Measurements from ENCODE around the gene PRICKLE2. TPM values are rescaled to one million over a fixed set of nuclear protein-coding genes. Genes with fewer than 3 reads are reported as not detected.

The PRICKLE2 gene
- total RNA-seq, 2 donors from 2014 or later: 23.4 to 41.5 TPM

DNA sequence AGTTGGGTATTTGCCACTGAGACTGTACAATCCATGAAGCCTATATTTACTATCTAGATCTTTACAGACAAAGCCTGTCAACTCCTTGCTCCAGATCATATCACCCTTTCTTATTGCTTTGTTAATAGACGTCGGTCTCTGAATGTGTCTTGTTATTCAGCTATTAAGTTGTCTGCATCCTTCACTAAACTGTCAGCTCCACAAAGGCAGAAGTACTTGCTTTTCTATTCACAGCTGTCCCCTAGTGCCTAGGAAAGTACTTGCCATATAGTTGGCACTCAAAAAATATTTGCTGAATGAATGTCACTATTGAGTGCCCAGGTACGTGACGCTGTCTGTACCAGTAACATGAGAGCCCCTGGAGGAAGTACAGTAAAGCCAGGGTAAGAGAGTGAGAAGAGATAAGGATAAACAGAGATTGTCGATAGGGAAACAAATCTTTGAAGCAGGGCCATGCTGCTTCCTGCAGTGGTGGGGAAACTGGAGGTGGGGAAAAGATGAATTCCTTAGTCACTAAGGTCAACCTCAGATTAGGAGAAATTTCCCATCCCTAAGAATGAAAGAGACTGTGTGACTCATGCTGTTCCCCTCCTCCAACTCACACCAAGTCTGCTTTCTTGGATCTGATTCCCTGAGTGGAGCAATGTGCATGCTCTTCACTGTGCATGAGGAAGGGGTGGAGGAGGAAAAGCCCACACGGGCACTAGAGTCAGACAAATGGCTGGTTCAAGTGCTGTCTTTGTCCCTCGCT is 36.3 kb downstream of the PRICKLE2 start:
- 54 to 60% methylated on average over 7 of the region's 7 CpGs for WGBS, 2 donors
- Histone ChIP-seq H3K27ac (peak overlapping the region; percentile 37 to 84 (median 80)), H3K36me3 (replicated peaks in 1 of 2; ENCODE audit: insufficient read depth in 1 of 2, low read depth in 2 of 2) (no peaks in the 10 kb centered on the region), H3K4me3 (no peak overlapping the region), H3K9me3 (peaks cover 0 to 7% (median 0%) of the 10 kb centered on the region in 3 donors), H3K4me1 (peaks cover 39% of the 10 kb centered on the region), H3K27me3 (no peaks in the 10 kb centered on the region)
- ATAC-seq: peak; percentile 32
- intact Hi-C loops (cut with DNase I): no loop called here
- DNase-seq: peak in 3 of 4 donors; percentile 19 to 52 (median 46)
- TF ChIP-seq, protein P1, sequence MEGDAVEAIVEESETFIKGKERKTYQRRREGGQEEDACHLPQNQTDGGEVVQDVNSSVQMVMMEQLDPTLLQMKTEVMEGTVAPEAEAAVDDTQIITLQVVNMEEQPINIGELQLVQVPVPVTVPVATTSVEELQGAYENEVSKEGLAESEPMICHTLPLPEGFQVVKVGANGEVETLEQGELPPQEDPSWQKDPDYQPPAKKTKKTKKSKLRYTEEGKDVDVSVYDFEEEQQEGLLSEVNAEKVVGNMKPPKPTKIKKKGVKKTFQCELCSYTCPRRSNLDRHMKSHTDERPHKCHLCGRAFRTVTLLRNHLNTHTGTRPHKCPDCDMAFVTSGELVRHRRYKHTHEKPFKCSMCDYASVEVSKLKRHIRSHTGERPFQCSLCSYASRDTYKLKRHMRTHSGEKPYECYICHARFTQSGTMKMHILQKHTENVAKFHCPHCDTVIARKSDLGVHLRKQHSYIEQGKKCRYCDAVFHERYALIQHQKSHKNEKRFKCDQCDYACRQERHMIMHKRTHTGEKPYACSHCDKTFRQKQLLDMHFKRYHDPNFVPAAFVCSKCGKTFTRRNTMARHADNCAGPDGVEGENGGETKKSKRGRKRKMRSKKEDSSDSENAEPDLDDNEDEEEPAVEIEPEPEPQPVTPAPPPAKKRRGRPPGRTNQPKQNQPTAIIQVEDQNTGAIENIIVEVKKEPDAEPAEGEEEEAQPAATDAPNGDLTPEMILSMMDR (IDR thresholded peaks at IDR 0.05): no peak
- no peak for TF ChIP-seq POLR2A (IDR thresholded peaks at IDR 0.05)

DNA sequence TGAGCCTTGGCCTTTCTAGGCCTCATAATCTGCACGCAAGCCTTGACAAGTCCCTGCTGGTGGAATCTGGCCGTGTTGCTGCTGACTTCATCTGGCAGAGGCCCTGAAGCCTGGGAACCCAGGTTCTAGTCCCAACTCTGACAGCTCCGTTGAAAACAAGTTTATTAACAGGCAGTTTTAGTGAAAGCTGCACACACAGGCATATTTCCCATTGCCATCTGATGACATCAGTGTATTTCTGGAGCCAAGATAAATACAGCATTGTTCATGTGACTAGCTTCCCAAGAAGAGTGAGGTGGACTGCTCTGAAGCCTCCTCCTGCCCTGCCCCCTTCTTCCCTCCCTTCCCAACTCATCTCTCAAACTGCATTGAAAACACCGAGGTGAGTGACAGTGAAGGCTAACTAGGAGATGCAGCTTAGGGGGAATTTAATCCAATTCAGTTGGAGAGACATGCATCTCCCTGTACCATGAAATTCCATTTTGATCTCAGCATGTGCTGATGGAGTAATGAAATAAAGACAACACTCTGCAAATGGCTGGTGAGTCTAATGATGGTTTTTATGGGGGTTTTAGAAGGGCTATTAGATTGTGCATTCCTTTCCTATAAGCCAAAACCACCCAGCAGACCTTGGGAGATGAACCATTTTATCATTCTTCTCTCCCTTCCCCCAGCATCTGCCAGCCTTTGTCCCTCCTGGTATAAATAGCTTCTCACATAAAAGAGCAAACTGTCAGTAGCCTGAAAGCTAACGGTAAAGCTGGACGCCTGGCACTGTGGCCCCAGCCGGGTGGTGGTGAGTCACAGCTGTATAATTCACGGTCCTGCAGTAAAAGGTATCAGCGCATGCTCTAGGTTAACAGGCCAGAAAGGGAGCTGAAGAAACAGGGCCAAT is 38.0 kb downstream of the PRICKLE2 start:
- 21 to 29% methylated on average over 9 of the region's 9 CpGs for WGBS, 2 donors
- Histone ChIP-seq H3K4me3 (no peak overlapping the region), H3K27me3 (no peaks in the 10 kb centered on the region), H3K36me3 (replicated peaks in 1 of 2; ENCODE audit: insufficient read depth in 1 of 2, low read depth in 2 of 2) (no peaks in the 10 kb centered on the region), H3K9me3 (no peaks in the 10 kb centered on the region), H3K27ac (peak overlapping the region; percentile 77 to 84 (median 82)), H3K4me1 (peaks cover 39% of the 10 kb centered on the region)
- DNase-seq (peak; percentile 80 to 90 (median 88)), ATAC-seq (peak; percentile 95)
- intact Hi-C loops (cut with DNase I): no loop called here
- TF ChIP-seq POLR2A (IDR thresholded peaks at IDR 0.05): no peak
- TF ChIP-seq, protein P1 (IDR thresholded peaks at IDR 0.05): peak in 4 of 7 experiments; percentile 33 to 44 (median 39)

DNA sequence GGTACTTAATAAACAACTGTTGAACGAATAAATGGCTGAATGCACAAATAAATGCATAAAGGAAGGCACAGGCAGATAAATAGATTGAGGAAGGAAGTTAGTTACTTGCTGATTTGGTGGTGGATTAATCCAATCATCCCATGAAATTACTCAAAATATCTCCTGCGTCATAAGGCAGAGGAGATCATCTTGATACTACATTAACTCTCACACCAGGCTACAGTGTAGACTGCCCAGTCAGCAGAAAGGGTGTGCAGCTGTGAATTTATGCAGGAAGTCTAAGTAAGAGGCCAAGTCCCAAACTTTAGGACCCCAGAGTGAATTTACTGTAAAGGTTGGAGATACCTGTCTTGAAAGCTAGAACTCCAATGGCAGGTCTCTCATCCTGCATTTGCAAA is 38.6 kb downstream of the PRICKLE2 start:
- no peaks in the 10 kb centered on the region for H3K9me3 ChIP-seq
- ATAC-seq: no peak
- H3K4me3 ChIP-seq: no peak overlapping the region
- DNase-seq: no peak
- intact Hi-C loops (cut with DNase I): no loop called here
- peaks cover 39% of the 10 kb centered on the region for H3K4me1 ChIP-seq
- 45 to 61% methylated on average over 2 of the region's 2 CpGs for WGBS, 2 donors
- no peaks in the 10 kb centered on the region for H3K36me3 ChIP-seq (replicated peaks in 1 of 2; ENCODE audit: insufficient read depth in 1 of 2, low read depth in 2 of 2)
- H3K27ac ChIP-seq: peak overlapping the region; percentile 77 to 84 (median 82)
- TF ChIP-seq POLR2A (IDR thresholded peaks at IDR 0.05): no peak
- TF ChIP-seq, protein P1 (IDR thresholded peaks at IDR 0.05): no peak
- no peaks in the 10 kb centered on the region for H3K27me3 ChIP-seq

DNA sequence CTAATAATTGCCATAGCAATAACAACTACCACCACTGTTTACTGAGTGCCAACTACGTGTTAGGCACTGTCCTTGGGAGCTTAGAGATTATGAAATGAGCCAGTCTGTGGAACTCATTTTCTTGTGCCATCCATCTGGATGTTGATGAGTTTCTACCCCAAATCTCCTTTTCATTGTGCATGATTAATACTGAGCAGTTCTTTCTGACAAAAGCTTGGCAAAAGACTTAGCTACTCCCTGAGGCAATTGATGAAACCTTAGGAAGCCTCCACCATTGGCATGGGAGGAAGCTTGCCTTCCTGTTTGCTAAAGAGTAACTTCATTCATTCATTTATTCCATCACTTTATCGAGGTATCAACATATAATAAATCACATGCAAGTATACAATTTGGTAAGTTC is 39.8 kb downstream of the PRICKLE2 start:
- no peaks in the 10 kb centered on the region for H3K27me3 ChIP-seq
- H3K4me1 ChIP-seq: peaks cover 39% of the 10 kb centered on the region
- no peak for DNase-seq
- ATAC-seq: no peak
- 59 to 66% methylated on average over 2 of the region's 2 CpGs for WGBS, 2 donors
- H3K27ac ChIP-seq: no peak overlapping the region
- no peaks in the 10 kb centered on the region for H3K9me3 ChIP-seq
- no peak for TF ChIP-seq POLR2A (IDR thresholded peaks at IDR 0.05)
- TF ChIP-seq, protein P1 (IDR thresholded peaks at IDR 0.05): no peak
- no peak overlapping the region for H3K4me3 ChIP-seq
- intact Hi-C loops (cut with DNase I): no loop called here
- no peaks in the 10 kb centered on the region for H3K36me3 ChIP-seq (replicated peaks in 1 of 2; ENCODE audit: insufficient read depth in 1 of 2, low read depth in 2 of 2)

Data from body of pancreas (tissue), 4 donors.